DMS153 (cell line): Measurements from ENCODE around the gene C19orf44.
"Not testable (repeated sequence)": the region's sequence is repeated elsewhere in the genome, so short reads cannot be mapped to it uniquely, and the experiment has no call there.

ENCODE experiments used
- DNase-seq: peaks from one replicate; lab custom pipeline; 2025; lab: John Stamatoyannopoulos, UW

C19orf44 gene

DNA sequence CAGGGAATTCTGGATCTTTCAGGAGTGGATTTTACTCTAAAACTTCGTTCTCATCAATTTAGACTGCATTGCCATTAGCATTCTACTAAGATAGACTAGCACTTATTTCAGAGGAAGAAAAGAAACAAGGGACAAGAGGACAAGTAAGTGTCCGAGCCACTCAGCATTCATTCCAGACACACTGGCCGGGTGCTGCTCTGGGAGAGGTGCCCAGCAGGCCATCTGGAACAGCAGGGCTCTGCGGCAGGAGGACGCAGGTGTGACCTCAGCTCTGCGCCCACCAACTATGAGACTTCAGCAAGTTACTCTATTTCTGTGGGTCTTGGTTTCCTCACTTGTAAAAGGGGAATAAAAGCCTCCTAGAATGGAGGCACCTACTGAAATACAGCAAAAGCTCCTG lies 28.6 kb upstream of the C19orf44 start:
- no peak for DNase-seq

DNA sequence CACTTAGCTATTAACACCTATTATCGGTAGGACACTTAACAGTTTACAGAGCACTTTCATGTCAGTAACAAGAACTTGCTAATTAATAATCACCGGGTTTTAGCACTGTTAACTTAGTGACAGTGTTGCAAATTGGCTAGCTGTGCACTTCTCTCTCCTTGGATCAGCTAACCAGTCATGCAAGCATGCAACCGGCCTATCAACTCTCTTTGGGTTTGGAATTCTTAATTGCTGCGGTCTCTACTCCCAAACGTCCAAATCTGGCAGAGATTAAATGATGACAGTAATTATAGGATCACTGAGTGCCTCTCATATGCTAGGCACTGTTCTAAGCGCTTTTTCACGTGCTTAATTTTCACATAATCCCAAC lies 25.7 kb upstream of the C19orf44 start:
- DNase-seq: no peak

DNA sequence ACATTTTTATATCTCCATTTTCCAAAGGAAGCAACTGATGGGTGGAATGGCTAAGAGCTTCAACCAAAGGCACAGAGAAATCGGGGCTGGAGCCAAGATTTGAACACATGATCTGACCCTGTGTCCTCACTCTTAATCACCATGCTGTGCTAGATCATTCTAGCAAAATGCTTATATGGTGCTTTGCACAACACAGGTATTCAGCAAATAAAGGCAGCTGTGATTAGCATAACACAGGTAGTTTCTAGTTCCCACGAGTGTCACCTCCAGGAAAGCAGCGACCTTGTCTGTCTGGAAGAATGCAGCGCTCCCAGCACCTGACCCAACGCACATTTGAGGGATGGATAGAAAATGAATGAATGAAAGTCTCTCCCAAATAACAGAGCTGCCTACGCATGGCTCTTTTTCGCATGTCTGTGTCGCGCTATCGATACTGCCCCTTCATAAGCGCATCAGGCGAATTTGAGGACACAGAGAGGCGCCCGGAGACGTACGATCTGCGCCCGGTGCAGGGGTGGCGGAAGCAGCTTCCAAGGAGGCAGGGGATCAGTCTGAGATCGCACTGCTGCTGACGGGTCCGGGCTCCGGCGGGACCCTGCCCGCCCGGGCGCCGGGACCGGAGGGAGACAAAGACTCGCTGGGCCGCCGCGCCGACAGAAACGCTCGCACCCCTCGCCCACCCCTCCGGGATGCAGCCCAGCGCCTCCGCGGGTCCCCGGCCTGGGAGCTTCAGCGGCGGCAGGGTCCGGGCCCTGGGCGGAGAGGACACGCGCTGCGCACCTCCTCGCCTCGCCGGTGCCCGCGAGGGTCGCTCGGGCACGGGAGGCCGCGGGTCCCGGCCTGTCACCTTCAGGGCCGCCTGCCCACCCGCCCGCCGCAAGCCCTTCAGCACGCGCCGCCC lies 25.0 kb upstream of the C19orf44 start:
- no peak for DNase-seq

DNA sequence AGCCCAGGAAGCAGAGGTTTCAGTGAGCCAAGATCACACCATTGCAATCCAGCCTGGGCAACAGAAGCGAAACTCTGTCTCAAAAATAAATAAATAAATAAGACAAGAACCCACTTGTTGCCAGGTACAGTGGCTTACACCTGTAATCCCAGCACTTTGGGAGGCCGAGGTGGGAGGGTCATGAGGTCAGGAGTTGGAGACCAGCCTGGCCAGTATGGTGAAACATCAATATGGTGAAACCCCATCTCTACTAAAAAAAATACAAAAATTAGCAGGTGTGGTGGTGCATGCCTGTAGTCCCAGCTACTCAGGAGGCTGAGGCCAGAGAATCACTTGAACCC lies 23.7 kb upstream of the C19orf44 start:
- not testable (repeated sequence) for DNase-seq

DNA sequence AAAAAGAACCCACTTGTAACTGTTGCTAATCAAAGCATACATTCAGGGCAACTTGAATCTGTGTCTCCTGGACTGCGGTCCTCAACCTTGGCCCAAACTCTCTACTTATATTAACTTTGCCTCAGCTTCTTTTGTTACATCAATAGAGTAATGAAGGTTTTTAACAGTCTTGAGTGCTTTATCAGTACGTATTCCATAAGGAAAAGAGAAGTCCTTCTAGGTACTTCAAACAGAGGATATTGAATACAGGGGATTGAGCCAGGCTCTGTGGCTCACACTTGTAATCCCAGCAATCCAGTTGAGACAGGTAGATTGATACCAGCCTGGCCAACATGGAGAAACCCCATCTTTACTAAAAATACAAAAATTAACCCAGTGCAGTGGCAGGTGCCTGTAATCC lies 23.2 kb upstream of the C19orf44 start:
- DNase-seq: no peak

DNA sequence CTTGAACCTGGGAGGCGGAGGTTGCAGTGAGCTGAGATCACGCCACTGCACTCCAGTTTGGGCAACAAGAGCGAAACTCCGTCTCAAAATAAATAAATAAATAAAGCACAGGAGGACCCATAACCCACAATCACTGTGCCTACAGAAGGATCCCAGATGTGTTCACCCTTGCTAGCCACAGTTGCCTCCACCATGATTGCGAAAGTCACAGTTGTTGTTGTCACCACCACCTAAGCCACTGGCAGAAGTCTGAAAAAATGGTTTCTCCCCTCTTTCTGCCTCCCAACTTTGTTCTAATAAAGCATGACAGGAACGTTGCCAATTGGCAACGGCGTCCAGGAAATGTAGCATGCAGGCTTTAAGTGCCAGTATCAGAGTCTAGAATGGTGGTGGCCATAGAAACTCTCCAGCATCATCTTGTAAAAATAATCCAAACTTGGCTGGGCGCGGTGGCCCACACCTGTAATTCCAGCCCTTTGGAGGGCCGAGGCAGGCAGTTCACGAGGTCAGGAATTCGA lies 22.3 kb upstream of the C19orf44 start:
- DNase-seq: no peak

DNA sequence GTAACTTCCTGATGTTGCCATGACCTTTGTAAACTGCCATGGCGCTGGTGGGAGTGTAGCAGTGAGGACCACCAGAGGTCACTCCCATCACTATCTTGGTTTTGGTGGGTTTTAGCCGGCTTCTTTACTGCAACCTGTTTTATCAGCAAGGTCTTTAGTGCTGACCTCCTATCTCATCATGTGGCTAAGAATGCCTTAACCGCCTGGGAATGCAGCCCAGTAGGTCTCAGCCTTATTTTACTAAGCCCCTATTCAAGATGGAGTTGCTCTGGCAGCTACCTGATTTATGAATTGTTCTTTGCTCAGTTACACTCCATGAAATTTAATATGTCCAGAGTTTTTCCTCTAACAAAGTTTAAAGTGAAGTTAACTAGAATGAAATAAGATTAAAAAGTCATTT lies 19.8 kb upstream of the C19orf44 start:
- no peak for DNase-seq

DNA sequence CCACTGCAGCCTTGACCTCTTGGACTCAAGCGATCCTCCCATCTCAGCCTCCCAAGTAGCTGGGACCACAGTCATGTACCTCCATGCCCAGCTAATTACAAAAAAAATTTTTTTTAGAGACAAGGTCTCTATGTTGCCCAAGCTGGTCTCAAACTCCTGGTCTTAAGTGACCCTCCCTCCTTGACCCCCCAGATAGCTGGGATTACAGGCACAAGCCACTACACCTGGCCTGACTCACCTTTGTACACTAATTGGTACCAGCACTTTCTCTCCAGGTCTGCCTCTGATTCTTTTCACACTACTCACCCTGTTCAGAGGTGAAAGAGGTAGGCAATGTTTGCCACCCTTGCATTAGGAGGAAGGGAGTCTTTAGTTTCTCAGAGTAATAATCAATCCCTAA lies 18.9 kb upstream of the C19orf44 start:
- no peak for DNase-seq

DNA sequence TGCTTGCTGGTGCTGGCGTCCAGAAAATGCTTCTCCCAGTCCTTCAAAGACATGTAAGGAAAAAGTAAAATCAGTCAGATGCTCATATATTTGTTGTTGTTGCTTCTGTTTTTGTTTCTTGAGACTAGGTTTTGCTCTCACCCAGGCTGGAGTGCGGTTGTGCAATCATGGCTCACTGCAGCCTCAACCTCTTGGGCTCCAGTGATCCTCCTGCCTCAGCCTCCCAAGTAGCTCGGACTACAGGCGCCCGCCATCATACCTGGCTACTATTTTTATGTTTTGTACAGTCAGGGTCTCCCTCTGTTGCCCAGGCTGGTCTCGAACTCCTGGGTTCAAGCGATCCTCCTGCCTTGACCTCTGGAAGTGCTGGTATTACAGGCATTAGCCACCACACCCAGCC lies 13.4 kb upstream of the C19orf44 start:
- no peak for DNase-seq

DNA sequence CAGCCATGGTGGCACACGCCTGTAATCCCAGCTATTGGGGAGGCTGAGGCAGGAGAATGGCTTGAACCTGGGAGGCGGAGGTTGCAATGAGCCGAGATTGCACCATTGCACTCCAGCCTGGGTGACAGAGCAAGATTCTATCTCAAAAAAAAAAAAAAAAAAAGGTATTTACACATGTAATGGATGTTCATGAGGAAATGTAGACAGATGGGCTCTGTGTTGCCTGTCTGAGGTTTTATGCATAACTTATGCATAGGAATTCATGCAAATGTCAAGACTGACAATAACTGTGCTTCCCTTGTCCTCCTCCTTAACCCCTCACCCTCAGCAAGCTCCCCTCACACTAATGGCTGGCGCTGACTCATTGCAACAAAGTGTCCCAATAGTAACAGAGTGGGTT lies 9.7 kb upstream of the C19orf44 start:
- DNase-seq: not testable (repeated sequence)

DNA sequence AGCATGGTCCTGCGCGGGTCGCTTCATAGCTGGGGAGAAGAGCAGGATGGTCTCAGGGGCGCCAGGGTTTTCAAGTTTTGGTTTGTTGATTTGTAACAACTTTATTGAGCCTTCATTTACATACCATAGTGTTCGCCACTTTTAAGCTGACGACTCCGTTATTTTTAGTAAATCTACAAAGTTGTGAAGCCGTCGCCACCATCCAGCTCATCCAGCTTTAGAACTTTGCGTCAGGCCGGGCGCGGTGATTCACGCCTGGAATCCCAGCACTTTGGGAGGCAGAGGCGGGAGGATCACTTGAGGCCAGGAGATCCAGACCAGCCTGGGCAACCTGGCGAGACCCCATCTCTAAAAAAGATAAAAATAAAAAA lies 404 bp downstream of the C19orf44 start:
- no peak for DNase-seq

DNA sequence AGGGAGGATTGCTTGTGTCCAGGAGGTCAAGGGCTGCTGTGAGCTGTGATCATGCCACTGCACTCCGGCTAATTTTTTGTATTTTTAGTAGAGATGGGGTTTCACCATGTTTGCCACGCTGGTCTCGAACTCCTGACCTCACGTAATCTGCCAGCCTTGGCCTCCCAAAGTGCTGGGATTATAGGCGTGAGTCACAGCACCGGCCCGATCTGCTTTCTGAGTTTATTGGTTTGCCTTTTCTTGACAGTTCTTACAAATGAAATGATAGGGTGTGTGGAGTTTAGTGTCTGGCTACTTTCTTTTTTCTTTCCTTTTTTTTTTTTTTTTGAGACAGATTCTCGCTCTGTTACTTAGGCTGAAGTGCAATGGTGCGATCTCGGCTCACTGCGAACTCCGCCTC lies 848 bp downstream of the C19orf44 start:
- DNase-seq: no peak

DNA sequence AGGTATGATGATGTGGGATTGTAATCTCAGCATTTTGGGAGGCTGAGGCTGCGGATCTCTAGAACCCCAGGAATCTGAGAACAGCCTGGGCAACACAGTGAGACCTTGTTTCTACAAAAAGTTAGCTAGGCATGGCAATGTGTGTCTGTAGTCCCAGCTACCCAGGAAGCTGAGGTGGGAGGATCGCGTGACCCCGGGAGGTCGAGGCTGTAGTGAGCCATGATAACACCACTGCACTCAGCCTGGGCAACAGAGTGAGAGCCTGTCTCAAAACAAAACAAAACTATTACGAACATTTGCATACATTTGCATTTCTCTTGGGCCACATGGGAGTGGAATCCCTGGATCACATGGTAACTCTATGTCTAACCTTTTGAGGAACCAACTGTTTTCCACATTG lies 1.6 kb downstream of the C19orf44 start:
- DNase-seq: no peak

DNA sequence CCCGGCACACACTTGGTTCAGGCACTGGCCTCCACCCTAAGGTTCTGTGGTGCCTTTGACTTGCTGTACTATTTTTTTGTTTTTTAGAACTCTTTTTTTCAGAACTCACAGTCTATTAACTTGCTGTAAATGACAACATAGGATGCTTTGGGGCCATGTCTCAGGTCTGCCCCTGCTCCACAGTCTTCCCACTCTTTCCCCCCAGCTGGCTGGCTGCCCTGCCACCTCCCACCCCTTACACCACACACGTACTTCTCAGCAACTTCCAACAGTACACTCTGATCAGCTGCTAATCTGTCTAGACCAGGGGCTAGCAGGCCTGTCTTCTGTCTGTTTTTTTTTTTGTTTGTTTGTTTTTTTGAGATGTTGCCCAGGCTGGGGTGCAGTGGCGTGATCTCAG lies 8.1 kb downstream of the C19orf44 start:
- DNase-seq: no peak

DNA sequence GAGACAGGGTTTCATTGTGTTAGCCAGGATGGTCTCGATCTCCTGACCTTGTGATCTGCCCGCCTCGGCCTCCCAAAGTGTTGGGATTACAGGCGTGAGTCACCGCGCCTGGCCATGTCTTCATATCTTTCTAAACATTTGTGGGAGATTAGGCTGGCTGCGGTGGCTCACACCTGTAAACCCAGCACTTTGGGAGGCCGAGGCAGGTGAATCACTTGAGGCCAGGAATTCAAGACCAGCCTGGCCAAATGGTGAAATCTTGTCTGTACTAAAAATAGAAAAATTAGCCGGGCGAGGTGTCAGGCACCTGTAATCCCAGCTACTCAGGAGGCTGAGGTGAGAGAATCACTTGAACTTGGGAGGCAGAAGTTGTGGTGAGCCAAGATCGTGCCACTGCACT lies 10.0 kb downstream of the C19orf44 start:
- DNase-seq: not testable (repeated sequence)

DNA sequence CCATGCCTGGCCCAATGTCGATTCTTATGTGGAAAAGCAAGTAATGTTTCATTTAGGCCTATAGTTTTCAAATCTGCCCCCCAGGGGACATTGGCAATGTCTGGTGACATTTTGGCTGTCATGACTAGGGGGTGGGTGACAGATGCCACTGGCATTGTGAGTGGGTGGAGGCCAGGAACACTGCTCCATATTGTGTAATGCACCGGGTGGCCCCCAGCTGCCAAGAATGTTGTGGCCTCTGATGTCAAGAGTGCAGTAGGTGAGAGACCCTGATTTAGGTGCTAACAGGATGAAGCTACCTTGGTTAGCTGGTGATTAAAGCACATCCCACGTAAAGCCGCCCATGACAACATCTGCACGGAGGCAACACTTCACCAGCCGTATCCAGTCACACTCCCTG lies 10.8 kb downstream of the C19orf44 start:
- no peak for DNase-seq

DNA sequence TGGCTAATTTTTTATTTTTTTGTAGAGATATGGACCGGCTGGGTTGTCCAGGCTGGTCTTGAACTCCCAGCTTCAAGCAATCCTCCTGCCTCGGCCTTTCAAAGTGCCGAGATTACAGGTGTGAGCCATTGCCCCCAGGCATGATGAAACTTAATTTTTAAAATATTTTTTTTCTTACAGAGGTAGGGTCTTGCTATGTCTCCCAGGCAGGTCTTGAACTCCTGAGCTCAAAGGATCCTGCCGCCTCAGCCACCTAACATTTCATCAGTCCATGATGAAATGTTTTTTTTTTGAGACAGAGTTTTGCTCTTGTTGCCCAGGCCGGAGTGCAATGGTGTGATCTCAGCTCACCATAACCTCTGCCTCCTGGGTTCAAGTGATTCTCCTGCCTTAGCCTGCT lies 12.4 kb downstream of the C19orf44 start:
- no peak for DNase-seq

DNA sequence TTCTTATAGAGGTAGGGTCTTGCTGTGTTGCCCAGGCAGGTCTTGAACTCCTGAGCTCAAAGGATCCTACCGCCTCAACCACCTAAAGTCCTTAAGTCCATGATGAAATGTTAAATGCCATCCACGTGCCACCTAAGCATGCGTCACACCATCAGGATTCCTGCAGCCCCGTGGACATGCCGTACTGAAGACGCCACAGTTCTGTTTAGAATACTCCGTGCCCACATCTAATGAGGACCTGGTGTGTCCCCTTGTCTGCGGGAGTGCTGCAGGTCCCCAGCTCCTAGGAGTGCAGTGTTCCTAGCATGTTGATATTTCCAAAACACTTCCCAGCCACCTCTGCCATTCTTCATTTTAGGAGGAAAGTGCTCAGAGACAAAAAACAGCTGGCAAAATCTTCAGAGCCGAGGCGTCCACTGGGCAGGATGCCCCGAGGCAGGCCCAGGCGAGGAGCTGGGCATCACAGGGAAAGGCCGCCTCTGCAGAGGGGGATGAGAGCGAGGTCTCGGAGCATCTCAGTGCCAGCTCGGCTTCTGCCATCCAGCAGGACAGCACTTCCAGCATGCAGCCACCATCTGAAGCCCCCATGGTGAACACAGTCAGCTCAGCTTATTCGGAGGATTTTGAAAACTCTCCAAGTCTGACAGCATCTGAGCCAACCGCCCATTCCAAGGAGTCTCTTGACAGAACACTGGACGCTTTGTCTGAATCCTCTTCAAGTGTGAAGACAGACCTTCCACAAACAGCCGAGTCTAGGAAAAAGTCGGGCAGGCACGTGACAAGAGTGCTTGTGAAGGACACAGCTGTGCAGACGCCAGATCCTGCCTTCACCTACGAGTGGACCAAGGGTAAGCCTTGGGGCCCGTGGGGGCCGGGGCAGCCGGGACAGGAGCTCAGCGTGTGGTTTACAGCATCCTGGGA lies 13.2 kb downstream of the C19orf44 start:
- no peak for DNase-seq

DNA sequence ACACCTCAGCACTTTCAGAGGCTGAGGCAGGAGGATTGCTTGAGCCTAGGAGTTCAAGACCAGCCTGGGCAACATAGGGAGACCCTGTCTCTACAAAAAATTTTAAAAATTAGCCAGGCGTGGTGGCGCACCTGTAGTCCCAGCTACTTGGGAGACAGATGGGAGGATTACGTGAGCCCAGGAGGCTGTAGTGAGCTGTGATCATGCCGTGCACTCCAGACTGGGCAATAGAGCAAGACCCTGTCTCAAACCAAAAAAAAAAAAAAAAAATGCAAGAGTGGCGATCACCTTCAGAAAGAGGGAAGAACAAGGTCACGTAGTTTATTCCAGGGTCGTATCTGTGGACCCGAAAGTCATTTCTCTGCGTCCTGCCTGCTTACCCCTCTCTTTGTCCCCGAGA lies 16.4 kb downstream of the C19orf44 start:
- DNase-seq: not testable (repeated sequence)

DNA sequence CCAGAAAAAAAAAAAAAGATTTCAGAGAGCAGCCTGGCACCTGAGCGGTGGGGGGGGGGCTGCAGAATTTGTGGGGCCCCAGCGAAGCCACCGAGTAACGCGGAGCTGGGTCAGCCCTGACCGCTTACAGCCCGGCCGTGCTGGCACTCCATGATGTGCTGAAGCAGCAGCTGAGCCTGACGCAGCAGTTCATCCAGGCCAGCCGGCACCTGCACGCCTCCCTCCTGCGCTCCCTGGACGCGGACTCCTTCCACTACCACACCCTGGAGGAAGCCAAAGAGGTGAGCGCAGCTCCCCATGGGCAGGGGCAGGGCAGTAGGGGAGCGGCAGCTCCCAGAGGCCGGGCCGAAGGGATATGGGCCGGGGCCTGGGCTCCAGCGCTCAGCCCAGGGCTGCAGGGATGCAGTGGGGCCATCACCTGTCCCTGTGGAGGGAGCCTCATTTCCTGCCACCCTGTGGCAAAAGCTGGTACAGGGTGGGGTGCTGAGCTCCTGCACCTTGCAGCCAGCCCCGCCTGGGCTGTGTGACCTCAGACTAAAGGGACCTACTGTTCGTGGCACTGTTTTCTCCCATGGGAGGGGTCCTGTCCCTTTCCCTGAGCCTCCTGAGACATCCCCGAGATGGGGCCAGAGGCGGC lies 18.3 kb downstream of the C19orf44 start:
- no peak for DNase-seq

DNA sequence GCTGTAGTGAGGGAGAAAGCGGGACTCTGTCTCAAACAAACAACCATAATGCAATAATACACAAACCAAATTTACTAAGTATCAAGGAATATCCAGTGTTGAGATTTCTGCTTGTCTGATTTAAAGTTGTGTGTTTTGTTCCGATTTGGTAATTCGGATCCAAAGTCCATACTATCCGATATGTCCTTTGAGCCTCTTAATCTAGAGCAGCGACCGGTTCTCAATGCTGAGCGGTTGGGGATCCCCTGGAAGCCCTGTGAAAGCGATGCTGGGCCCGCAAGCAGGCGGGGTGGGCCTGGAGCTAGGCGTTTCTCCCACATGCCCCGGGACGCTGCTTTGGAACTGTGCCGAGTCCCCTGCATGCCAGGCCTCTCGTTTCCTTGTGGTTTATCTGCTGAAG lies 20.2 kb downstream of the C19orf44 start:
- DNase-seq: no peak

DNA sequence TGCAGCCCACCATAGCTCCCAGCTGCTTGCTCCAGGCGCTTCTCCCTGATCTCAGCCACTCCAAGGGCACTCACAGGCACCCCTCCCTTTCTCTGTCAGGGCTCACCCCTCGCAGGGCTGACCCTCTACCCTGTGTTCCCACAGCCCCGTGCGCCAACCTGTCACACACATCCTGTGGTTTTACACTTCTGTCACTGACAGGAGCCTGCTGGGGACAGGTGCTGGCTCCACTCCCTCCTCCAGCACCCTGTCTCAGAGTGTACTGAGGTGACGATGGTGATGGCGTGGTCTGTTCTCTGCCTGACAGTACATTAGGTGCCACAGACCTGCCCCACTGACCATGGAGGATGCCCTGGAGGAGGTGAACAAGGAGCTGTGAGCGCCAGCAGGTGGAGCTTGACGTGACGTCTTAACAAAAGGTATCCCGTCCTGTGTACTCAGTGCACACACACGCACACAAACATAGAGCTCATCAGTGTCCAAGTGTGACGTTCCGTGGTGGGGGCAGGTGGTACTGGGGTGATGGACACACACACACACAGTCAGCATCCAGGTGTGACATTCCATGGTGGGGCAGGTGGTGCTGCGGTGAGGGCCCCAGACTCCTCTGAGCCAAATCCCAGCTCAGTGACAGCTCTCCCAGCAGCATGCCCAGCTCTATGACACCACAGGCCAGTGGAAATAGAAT lies 20.9 kb downstream of the C19orf44 start:
- no peak for DNase-seq
